Psoas muscle (tissue), 8 donors: ENCODE results near the gene PRR23E. TPM values are rescaled to one million over a fixed set of nuclear protein-coding genes. Genes with fewer than 3 reads are reported as not detected.

Experiments
- ATAC-seq, 4 donors: fragments of 200-7000 bp; cut with Tn5 transposase; one replicate each; pipeline ENCODE4 v1.9.1; 2020; ENCODE audit warnings: moderate library complexity in 3 of 4, mild to moderate bottlenecking in 2 of 4
- DNase-seq, 2 donors: peaks; one replicate each; pipeline ENCODE4 v3.0.0-alpha.2; 2020
- H3K27ac ChIP-seq: fragments of 200-600 bp; one replicate; pipeline ENCODE4 v1.8.0; 2022
- H3K27me3 ChIP-seq, 3 donors: fragments of 200-600 bp in 1 of 3; one replicate each; pipeline versions ENCODE4 v1.6.1 to v1.8.0; 2013 to 2022; ENCODE audit warnings: low read length in 2 of 3, mild to moderate bottlenecking in 2 of 3, moderate library complexity in 1 of 3; ENCODE audit not compliant: insufficient read depth in 3 of 3
- H3K36me3 ChIP-seq, 2 donors: fragments of 200-600 bp in 1 of 2; one replicate each; pipeline versions ENCODE4 v1.6.1 to v1.8.0; 2013 to 2022; ENCODE audit warnings: low read depth in 1 of 2, mild to moderate bottlenecking in 1 of 2, moderate library complexity in 1 of 2; ENCODE audit not compliant: insufficient read depth in 1 of 2
- H3K4me1 ChIP-seq: fragments of 200-600 bp; one replicate; pipeline ENCODE4 v1.8.0; 2022
- H3K4me3 ChIP-seq: fragments of 200-600 bp; one replicate; pipeline ENCODE4 v1.8.0; 2022; ENCODE audit warnings: mild to moderate bottlenecking
- H3K9me3 ChIP-seq: fragments of 200-600 bp; one replicate; pipeline ENCODE4 v1.8.0; 2022
- WGBS, 3 donors: extraction: QIAGEN DNeasy Blood & Tissue Kit; methylation state at CpG; one replicate each; pipeline versions ENCODE4 v1.1.6 to v1.1.7; 2013; 5-methylcytosine and 5-hydroxymethylcytosine counted together
- intact Hi-C, 2 donors: fragments of 100-400 bp; cut with DNase I; formaldehyde crosslinking; loops; one replicate each; pipeline versions ENCODE4 v1.11.0 to v1.14.2; 2022
- polyA plus RNA-seq, 3 donors: library from polyadenylated mRNA; stranded (reverse); fragments of 200-250 nt; gene quantifications; one replicate each; pipeline ENCODE4 v1.2.3, GENCODE V29; 2013
- total RNA-seq, 4 donors: library from RNA; stranded (reverse); fragmentation: NEBNext Ultra II Directional in 2 of 4; extraction: Animal tissue kit (Norgen Biotek cat#: 25700) in 2 of 4; gene quantifications; one replicate each; pipeline versions ENCODE4 v1.2.1 to v1.2.4, GENCODE V29; 2021 to 2023
- TF ChIP-seq, protein P1 (sequence below): fragments of 200-600 bp; IDR thresholded peaks from one replicate; pipeline ENCODE4 v1.8.0; 2022; ENCODE audit warnings: antibody characterized with exemption
- donor health status: healthy with polysubstance abuse.
- donor health status: DM: no; HTN: no; CAD: no; lungs with moderate emphysema.
- donor health status: Bipolar disorder and iron deficiency.
- donor health status: healthy.
- donor health status: DM: yes; HTN: yes; CAD: no.
- donor health status: DM: no; HTN: no; CAD: no.
- donor health status: DM: no; HTN: no; CAD: no.
- donor health status: DM: yes; HTN: yes; CAD: no.

Gene PRR23E
- total and polyA plus RNA-seq, 7 donors: not detected

DNA sequence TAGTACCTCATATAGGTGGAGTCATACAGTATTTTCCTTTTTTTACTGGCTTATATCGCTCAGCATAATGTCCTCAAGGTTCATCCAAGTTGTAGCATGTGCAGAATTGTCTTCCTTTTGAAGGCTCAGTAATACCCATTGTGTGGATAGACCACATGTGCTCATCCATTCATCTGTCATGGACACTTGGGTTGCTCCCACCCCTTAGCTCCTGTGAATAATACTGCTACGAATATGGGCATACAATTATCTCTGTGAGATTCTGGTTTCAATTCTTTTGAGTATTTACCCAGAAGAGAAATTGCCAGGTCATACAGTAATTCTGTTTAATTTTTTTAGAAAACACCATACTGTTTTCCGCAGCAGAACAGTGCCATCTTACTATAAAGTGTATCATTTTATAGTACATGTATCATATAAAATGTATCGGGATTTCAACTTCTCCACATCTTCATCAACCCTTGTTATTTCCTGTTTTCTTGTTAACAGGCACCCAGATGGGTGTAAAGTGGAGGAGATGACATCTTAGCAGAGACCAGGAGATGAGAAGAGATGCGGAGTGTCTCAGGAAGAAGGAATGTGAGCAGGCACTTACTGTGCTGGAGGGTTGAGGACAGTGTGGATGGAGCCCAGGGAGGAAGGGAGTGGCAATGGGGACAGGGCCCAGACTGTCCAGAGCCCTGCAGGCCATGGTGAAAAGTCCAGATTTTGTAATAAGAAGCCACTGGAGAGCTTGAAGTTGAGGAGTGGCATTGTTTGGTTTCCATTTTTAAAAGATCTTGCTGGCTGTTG lies 27.0 kb upstream of the PRR23E start:
- no peak for DNase-seq
- Histone ChIP-seq H3K27ac (no peak overlapping the region), H3K4me3 (no peak overlapping the region), H3K9me3 (no peaks in the 10 kb centered on the region), H3K36me3 (no peaks in the 10 kb centered on the region), H3K27me3 (no peaks in the 10 kb centered on the region), H3K4me1 (peaks cover 18% of the 10 kb centered on the region)
- 63 to 66% (median 66%) methylated on average over 5 of the region's 5 CpGs for WGBS, 3 donors
- ATAC-seq: no peak
- TF ChIP-seq, protein P1, sequence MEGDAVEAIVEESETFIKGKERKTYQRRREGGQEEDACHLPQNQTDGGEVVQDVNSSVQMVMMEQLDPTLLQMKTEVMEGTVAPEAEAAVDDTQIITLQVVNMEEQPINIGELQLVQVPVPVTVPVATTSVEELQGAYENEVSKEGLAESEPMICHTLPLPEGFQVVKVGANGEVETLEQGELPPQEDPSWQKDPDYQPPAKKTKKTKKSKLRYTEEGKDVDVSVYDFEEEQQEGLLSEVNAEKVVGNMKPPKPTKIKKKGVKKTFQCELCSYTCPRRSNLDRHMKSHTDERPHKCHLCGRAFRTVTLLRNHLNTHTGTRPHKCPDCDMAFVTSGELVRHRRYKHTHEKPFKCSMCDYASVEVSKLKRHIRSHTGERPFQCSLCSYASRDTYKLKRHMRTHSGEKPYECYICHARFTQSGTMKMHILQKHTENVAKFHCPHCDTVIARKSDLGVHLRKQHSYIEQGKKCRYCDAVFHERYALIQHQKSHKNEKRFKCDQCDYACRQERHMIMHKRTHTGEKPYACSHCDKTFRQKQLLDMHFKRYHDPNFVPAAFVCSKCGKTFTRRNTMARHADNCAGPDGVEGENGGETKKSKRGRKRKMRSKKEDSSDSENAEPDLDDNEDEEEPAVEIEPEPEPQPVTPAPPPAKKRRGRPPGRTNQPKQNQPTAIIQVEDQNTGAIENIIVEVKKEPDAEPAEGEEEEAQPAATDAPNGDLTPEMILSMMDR: no peak
- intact Hi-C loops: no loop called here

- ATAC-seq: no peak
- TF ChIP-seq, protein P1: no peak
- H3K36me3 ChIP-seq: no peaks in the 10 kb centered on the region
- 78 to 86% (median 79%) methylated on average over 9 of the region's 9 CpGs for WGBS, 3 donors
- H3K27ac ChIP-seq: no peak overlapping the region
- peaks cover 18% of the 10 kb centered on the region for H3K4me1 ChIP-seq
- no peak for DNase-seq
- H3K27me3 ChIP-seq: no peaks in the 10 kb centered on the region
- H3K4me3 ChIP-seq: no peak overlapping the region
- intact Hi-C loops: no loop called here
- H3K9me3 ChIP-seq: no peaks in the 10 kb centered on the region
Measured at GRCh38 chr3:127166501-127167065, 26.3 kb upstream of the PRR23E start.

DNA sequence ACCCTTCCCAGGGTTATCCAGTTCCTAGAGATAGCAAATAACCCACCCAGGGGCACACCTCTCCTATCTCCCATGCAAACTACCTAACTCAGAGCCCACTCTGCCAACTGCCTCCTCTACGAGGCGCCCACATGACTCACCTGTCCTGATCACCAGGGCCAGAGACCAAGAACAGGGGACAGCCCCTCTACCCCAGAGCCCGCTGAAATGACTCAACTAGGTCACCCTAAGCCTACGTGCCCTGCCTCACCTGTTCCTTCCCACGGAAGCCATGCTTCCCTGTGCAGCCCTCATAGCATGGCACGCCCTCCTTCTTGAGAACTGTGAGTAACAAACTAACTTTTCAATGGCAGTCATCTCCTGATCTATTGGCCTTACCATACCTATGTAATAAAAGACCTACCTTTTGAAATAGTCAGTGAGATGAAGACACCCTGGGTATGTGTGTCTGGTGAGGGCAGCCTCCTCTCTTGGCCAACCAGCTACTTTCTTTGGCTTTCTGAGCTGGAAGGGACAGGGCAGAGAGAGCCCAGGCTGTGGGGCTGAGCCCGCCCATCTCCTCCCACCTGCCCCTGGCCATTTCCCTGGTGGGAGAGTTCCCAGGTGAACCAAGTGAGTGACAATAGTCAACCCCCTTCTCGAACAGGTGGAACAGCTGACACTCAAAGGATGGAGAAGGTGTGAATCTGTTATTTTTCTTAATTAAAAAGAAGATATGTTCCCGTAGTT lies 25.5 kb upstream of the PRR23E start:
- intact Hi-C loops: no loop called here
- 77 to 84% (median 79%) methylated on average over 9 of the region's 9 CpGs for WGBS, 3 donors
- no peak for DNase-seq

DNA sequence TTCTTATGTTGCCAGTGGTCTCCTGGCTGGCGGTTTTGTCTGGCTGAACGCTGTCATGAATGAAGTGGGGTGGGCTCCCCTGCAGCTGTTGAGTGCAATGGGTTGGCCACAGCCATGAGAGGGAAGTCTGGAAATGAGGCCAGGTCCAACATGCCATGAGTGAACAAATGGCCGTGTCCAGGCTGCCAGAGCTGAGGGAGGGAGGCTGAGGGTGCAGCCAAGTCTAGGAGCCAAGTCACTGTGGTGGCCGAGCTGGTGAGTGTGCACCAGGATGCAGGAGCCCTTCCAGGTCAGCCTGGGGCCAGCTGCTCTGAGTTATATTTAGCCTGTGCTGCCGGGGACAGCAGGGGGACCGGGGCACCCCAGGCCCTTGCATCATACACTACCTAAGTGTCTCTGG lies 24.7 kb upstream of the PRR23E start:
- H3K27ac ChIP-seq: peak overlapping the region; percentile 62

More for the DNA sequence above, 25.5 kb upstream of the PRR23E start:
- Histone ChIP-seq H3K4me3 (no peak overlapping the region), H3K27me3 (no peaks in the 10 kb centered on the region), H3K9me3 (no peaks in the 10 kb centered on the region), H3K36me3 (no peaks in the 10 kb centered on the region), H3K27ac (no peak overlapping the region), H3K4me1 (peaks cover 18% of the 10 kb centered on the region)
- TF ChIP-seq, protein P1: no peak
- no peak for ATAC-seq

More for the DNA sequence above, 24.7 kb upstream of the PRR23E start:
- intact Hi-C loops: no loop called here
- Histone ChIP-seq H3K9me3 (no peaks in the 10 kb centered on the region), H3K4me1 (peaks cover 18% of the 10 kb centered on the region), H3K4me3 (no peak overlapping the region), H3K36me3 (no peaks in the 10 kb centered on the region), H3K27me3 (no peaks in the 10 kb centered on the region)
- 13 to 18% (median 17%) methylated on average over 6 of the region's 6 CpGs for WGBS, 3 donors
- DNase-seq (peak; percentile 54 to 91), ATAC-seq (peak; percentile 98 to 100 (median 100))
- TF ChIP-seq, protein P1: no peak
